ENCODE results near the gene PTPRC.

DNA sequence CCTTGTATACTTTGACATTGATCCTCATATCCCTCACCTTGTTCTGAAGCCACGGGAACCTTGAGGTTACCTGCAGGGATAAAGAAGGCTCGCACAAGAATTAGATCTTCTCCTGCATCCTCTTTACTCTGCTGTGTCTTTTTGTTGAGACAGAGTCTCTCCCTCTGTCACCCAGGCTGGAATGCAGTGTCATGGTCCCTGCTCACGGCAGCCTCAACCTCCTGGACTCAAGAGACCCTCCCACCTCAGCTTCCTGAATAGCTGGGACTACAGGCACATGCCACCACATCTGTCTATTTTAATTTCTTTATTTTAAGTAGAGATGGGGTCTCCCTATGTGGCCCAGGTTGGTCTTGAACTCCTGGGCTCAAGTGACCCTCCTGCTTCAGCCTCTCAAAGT, 134.7 kb downstream of the PTPRC start:
- TF ChIP-seq, protein P1, sequence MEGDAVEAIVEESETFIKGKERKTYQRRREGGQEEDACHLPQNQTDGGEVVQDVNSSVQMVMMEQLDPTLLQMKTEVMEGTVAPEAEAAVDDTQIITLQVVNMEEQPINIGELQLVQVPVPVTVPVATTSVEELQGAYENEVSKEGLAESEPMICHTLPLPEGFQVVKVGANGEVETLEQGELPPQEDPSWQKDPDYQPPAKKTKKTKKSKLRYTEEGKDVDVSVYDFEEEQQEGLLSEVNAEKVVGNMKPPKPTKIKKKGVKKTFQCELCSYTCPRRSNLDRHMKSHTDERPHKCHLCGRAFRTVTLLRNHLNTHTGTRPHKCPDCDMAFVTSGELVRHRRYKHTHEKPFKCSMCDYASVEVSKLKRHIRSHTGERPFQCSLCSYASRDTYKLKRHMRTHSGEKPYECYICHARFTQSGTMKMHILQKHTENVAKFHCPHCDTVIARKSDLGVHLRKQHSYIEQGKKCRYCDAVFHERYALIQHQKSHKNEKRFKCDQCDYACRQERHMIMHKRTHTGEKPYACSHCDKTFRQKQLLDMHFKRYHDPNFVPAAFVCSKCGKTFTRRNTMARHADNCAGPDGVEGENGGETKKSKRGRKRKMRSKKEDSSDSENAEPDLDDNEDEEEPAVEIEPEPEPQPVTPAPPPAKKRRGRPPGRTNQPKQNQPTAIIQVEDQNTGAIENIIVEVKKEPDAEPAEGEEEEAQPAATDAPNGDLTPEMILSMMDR (conservative IDR thresholded peaks at IDR 0.05) = no peak
- no peak for TF ChIP-seq ZFX (IDR thresholded peaks at IDR 0.05)
